HG02981 (cell line): Measurements from ENCODE around the gene CHD3.
A peak's percentile ranks its signal among the peaks of the same experiment; 100 is the strongest.

Experiments used
- ATAC-seq: cut with Tn5 transposase; IDR thresholded peaks from one replicate; pipeline ENCODE4 v1.9.1; 2021; ENCODE audit warnings: mild to moderate bottlenecking, moderate library complexity; ENCODE audit not compliant: unreplicated experiment

CHD3 gene

GRCh38 chr17:7893187-7893880 lies 4.7 kb downstream of the CHD3 start:
- no peak for ATAC-seq

- ATAC-seq, result no peak
These were observed 5.6 kb downstream of the CHD3 start for GRCh38 chr17:7894226-7894625.

GRCh38 chr17:7894866-7895265 lies 6.3 kb downstream of the CHD3 start:
- ATAC-seq, result no peak

GRCh38 chr17:7897090-7897489 lies 8.5 kb downstream of the CHD3 start:
- no peak for ATAC-seq

- no peak for ATAC-seq
These were observed 9.2 kb downstream of the CHD3 start for GRCh38 chr17:7897773-7898172.

GRCh38 chr17:7903154-7904103 lies 14.8 kb downstream of the CHD3 start:
- no peak for ATAC-seq

GRCh38 chr17:7909089-7909488 lies 20.5 kb downstream of the CHD3 start:
- ATAC-seq, result no peak

GRCh38 chr17:7910281-7910680 lies 21.7 kb downstream of the CHD3 start:
- no peak for ATAC-seq

- ATAC-seq, result no peak
These were observed 22.1 kb downstream of the CHD3 start for GRCh38 chr17:7910711-7911110.

GRCh38 chr17:7911116-7911515 lies 22.5 kb downstream of the CHD3 start:
- no peak for ATAC-seq

GRCh38 chr17:7912927-7913524 lies 24.4 kb downstream of the CHD3 start:
- no peak for ATAC-seq

GRCh38 chr17:7915179-7915610 lies 26.6 kb downstream of the CHD3 start:
- ATAC-seq, result peak; percentile 4

GRCh38 chr17:7915611-7916384 lies 27.2 kb downstream of the CHD3 start, which contains the start of gene RNF227:
RNF227 (minus strand) TSS chr17:7916289; CDS start chr17:7916195, 94 bp downstream.
- ATAC-seq, result peak; percentile 57

GRCh38 chr17:7916385-7916682 lies 27.7 kb downstream of the CHD3 start:
- ATAC-seq, result no peak

- no peak for ATAC-seq
These were observed 28.2 kb downstream of the CHD3 start for GRCh38 chr17:7916808-7917207.

GRCh38 chr17:7922269-7922844 lies 33.8 kb downstream of the CHD3 start:
- ATAC-seq, result no peak

GRCh38 chr17:7922845-7923628 lies 34.4 kb downstream of the CHD3 start:
- ATAC-seq, result no peak

GRCh38 chr17:7927596-7927995 lies 39.0 kb downstream of the CHD3 start:
- no peak for ATAC-seq

GRCh38 chr17:7929158-7930023 lies 40.8 kb downstream of the CHD3 start, which contains the start of gene KCNAB3:
KCNAB3 (minus strand) TSS chr17:7929856; CDS start chr17:7929435, 421 bp downstream.
- ATAC-seq, result no peak
